ENCODE results near the gene BAHD1.

The BAHD1 gene

DNA sequence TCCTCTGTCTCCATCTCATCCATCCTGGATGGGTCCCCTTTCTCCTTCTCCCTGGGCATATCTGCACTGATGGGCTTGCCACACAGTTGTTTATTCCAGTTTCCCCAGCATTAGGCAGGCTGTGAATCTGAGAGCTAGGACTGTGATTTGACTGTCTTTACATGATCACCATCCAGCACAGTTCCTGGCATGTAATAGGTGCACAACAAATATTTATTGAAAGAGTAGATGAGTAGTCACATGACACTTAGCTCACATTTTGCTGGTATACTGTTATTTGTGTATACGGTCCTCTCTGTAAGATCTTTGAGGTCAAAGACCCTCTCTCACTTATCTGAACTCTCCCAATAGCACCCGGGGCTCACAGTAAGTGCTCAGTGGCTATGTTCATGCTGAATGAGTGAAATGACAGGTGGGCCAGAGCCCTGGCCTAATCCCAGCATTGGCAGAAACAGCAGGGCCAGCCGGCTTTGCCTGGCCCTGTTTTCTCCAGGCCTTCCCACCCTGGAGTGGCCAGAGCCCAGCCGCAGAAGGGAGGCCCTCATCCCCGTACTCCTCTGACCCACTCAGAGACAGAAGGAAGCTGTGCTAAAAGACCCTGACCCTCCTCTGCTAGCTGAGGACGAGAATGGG, 16.2 kb upstream of the BAHD1 start:
- DNase-seq, result no peak

DNA sequence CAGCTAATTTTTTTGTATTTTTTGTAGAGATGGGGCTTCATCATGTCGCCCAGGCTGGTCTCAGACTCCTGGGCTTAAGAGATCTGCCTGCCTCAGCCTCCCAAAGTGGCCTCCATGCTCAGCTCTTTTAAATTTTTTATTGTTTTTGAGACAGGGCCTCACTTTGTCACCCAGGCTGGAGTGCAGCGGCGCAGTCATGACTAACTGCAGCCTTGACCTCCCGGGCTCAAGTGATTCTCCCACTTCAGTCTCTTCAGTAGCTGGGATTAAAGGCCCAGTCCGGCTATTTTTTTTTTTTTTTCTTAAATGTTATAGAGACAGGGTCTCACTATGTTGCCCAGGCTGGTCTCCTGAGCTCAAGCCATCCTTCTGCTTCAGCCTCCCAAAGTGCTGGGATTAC, 15.1 kb upstream of the BAHD1 start:
- no peak for DNase-seq

DNA sequence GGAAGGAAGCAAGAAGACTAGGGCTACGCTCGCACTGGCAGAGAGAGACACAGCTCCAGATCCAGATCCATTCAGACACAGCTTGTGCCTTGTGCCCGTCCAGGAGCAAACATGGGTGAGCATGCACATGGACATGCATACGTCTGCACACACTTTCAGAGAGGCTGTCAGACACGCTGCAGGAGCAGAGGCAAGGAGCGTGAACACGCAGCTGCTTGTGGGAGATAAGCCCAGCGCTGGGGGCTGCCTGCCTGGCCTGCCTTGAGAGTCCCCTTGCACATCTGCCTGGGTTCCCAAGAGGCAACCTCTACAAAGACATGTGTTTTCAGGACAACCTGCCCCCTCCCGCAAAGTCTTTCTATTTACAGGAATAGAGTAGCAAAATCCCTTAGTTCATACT, 13.6 kb upstream of the BAHD1 start:
- DNase-seq, result no peak

DNA sequence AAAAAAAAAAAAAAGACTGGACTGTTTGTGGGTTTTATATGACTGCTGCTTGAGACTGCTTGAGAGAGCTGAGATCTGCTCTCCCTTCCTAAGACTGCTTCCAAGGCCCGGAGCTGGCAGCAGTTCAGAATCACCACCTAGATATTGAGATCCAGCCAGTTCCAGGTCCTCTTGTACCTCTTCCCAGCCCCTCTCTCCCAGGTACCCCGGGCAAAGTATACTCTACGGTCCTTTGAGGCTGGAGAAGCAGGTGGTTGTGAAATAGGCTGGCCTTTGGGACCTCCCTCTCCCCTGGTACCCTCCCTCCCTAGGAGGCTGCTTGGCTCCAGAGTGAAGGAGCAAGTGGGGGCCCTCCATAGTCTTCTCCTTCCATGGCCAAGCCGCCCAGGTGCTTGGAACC, 12.6 kb upstream of the BAHD1 start:
- DNase-seq, result no peak

DNA sequence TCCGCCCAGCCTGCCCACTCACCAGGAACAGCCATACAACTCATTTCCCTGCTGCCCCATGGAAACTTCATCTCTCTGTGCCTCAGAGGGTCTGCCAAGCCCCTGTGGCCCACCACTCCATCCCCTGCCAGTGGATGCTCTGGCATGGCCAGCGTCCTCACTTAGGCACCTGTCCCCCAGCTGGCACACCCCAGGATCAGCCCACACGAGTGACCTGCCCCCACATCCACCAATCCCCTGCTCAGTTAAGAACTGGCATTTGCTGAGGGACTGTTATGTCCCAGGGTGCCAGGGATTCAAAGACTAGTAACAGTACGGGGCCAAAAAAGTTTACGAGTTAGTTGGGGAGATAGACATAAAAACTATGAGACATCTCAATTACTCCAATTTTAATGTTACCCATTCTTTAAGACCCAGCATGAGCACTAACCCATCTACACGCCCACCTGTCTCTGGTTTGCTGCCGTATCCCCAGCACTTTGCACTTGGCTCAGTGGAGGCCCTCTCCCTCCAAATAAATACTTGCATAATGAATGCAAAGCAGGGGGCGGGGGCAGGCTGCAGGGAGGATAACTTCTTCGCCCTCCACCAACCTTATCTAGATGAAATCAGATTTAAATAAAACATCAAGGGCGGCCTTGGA, 11.6 kb upstream of the BAHD1 start:
- DNase-seq, result no peak

DNA sequence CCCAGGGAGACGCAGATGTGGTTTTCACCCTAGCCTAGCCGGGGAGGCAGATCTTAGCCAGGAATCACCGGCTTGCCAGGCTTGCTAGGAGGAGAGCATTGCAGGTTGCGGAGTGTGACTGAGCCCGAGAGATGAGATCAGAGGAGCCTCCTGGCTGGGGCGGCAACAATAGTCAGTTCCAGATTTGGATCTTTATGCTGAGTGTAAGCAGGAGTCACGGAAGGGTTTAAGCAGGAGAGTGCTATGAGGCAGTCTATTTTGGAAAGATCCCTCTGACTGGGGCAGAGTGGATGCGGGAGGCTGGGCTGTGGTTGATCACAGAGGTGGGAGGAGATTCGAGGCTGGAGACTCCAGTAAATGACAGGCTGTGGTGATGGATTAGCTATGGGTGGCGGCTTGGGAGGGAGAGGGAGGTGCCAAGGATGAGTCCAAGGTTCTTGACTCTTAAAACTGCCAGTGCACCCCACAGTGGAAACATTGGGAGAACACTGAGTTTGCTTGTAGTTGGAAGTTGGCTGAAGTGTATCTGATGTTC, 10.4 kb upstream of the BAHD1 start:
- DNase-seq, result no peak

DNA sequence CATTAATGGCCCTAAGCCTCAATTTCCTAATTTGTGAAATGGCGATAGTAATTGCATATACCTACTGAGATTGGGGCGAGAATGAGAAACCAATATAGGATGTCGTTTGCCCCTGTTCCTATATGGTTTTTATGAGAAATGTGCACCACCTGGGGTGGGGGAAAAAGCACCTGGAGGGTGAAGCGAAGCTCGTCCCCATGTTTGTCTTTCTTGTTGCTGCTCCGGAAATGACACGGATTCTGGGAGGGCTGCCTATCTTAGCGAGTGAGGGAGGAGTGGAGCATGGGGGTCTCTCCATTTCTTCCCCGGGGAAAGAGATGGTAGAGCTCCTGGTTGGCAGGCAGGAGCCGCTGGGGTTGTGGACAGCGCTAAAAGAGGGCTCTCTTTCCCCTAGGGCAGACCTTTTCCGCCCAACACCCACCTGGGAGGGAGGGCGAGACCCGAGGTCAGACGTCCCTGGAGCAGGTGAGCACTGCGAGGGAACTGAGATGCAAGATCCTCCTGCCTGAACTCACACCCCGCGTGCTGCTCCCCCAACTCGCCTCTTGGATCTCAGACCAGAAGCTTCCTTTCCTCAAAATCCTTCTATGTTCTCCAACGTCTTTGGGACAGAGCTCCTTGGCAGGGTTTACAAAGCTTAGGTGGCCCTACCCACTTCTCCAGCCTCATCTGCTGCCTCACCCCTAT, 5.6 kb upstream of the BAHD1 start:
- no peak for DNase-seq

DNA sequence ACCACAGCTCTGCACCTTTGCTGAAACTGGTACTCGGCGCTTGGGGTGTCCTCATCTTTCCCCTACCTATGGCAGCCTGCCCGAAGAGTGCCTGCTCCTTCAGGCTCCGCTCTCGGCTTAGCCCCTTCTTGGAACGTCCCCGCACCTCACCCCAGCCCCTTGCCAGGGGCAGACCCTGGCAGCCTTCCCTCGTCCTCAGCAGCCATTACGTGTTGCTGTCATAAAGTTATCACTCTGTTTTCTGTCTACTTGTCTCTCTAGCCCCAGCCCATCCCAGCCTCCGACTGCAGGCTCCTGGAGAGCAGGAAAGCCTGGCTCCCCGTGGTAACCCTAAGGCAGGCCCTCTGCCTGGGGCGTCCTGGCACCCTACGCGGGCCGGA, 5.1 kb upstream of the BAHD1 start:
- DNase-seq, result no peak

DNA sequence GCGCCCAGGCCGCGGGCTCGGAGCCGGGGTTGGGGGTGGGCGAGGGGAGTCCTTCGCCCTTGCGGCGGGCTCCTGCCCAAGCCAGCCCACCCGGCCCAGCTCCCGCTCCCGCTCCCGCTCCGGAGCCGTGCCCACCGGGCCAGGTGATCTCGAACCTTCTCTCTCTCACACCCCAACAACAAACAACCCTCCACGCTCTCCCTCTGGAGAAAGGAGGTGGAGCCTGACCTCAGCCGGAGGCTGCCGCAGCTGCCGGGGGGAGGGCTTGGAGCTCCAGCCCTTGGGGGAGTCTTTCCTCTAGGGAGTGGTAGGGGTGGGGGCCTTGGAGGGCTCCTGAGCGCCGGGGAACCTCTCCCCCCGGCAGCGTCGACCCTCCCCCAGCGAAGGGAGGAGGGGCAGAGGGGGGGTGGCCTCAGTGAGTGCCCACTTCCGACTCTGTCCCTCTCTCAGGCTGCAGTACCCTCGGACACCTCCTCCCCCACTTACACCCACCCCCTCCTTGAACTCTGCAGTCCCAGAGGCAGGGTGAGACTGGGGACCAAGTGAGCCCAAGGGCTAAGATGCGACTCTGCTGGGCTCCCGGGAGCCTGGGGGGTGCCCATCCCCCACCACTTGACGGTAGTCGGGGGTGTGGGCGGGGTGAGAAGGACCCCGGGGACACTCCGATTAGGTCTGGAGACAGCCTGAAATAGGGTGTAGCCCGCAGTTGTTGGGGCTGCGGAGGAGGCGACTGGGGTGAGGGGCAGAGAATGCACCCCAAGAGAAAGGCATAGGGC, 4.4 kb upstream of the BAHD1 start:
- no peak for DNase-seq

DNA sequence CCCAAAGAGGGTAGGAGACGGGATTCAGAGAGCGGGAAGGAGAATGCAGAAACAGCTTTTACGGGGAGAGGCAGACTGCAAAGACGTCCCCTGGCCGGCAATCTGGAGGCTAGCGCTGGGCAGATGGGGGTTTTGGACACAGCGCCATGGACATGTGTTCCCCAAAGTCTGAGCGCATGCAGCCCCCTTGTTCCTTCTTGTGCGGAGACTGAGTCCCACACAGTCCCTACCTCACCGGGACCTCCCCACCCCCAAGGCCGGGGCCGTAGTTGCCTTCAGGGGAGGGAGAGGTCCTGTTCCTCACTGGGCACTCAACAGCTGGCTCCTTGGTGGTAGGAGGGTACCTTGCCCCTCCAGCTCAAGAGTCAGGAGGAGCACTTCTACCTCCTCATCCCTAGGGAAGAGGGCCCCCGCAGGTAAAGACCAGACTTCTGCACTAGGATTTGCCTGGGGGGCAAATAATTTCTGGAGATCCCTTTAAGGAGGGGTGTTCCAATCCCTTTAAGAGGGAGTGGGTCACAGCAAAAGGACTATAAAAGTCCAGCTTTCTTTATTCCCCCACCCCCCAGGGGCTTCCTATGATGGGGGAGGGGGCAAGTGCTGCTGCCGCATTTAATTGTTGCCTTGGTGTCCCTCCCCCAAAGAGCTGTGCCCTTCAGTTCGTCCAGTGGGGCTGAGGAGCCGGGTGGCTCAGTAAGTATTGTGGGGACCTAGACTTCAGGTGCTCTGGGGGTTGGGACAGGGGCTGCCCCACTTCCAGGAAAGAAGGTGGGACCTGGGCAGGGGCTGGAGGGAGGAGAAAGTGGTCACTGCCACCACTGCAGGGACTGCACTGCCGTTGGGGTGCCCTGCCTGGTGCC, 3.6 kb upstream of the BAHD1 start:
- no peak for DNase-seq

DNA sequence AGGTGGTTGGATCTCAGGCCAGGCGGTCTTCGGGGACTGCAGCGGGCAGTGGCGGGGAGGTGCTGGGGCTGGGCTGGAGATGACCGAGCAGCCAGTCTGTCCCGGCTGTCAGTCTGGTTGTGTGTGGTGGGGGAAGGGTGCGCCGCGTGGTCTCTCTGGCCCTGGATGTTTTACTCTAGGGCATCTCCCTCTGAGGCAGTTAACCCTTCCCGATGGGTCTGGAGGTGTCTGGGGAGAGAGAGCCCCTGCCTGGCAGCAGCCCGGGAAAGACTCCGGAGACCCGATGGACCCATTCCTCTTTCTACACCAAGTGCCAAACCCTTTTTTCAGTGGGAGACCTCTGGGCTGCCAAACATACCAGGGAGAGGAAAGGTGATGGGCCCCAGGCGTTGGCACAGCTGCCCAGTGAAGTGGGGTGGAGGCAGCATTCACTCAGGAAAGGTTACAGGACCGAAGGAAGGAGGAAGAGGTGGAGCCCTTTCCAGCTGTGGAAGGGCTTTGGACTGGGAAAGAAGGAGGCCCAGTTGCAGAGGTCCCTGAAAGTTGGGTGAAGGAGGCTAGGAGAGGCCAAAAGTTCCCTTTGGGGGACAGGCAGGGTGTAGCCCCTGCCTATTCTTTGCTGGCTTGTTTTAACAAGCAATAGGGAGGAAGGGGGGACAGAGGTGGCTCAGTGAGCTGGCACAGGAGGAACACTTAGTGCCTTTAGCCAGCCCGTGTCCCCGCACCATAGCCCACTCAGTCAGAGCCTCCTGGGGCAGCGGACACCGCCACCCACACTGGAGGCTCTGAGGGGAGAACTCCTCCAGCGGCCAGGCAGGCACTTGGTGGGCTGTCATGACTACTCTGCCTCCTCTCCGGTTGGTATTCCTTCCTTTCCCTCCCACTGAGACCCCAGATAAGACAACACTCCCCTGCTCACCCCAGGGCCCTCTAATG, 2.7 kb upstream of the BAHD1 start:
- no peak for DNase-seq

DNA sequence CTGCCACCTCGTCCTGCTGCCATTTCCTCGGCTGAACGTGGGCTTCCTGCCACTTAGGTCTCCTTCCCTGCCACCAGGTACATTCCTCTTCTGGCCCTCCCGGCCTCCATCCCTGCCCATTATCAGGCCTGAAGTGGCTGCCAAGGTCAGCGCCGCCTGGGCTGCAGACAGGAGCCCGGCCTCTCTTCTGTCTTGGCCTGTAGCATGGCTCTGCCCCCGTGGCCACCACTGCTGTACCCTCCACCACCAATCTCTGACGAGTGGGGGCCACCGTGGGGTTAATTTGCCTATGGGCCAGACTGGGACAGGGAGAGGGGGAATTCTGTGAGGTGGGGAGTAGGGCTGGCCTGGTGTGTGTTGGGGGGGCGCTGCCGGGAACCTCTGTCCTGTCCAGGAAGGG, 2.0 kb upstream of the BAHD1 start:
- no peak for DNase-seq

DNA sequence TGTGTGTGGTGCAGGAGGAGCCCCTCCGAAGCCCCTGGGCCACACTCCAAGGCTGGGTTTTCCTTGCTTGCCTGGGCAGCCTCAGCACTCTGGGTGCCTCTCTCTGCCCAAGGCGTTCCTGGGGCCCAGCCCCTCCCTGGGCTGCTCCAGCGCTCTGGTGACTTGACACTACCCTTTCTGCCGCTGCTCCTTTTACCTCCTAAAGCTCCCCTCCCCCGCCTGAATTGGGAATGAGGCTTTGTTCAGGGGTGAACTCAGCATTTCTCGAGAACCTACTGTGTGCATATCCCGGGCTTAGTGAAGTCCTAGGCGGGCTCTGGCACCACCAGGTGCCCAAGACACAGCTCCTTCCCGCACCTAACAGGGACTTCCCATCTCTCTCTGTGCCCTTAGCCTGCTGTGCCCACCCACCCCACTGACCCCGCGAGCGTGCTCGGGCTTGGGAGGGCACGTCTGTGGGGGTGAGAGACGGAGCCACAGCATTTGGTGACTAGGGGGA, 1.2 kb upstream of the BAHD1 start:
- DNase-seq, result no peak

DNA sequence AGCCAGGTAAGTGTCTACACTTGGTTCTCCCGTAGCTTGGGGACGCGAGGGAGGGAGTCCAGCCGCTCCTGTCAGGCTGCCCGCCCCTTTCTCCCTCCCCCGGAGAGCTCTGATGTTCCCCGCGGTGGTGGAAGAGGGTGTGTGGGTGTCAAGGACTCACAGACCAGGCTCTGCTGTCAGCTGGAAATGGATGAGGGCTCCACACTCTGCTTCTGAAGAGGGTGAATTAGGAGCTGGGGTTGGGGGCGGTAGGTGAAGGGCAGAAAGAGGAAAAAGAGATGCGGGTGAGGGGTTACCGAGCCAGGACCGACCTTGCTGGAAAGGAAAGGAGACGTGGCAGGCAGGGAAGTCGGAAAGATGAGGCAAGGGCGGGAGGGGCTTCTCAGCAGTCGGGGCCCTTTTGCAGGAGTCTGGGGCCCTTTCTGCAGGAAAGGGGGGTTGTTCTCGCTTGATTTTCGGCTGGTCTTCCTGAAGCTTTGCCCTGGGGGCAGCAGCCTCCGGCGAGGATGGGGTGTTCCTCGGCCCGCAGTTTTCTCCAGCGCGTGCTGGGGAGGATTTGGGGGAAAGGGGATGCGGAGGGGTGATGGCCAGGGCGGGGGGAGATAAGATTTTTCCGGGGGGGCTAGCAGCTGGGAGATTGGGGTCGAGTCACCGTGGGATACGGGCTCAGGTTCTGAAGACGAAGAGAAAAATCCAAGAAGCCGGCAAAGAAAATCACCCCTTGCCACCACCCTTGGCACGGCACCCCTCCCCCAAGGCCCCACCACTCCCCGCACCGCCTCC, 602 bp upstream of the BAHD1 start:
- peak; percentile 63 for DNase-seq

DNA sequence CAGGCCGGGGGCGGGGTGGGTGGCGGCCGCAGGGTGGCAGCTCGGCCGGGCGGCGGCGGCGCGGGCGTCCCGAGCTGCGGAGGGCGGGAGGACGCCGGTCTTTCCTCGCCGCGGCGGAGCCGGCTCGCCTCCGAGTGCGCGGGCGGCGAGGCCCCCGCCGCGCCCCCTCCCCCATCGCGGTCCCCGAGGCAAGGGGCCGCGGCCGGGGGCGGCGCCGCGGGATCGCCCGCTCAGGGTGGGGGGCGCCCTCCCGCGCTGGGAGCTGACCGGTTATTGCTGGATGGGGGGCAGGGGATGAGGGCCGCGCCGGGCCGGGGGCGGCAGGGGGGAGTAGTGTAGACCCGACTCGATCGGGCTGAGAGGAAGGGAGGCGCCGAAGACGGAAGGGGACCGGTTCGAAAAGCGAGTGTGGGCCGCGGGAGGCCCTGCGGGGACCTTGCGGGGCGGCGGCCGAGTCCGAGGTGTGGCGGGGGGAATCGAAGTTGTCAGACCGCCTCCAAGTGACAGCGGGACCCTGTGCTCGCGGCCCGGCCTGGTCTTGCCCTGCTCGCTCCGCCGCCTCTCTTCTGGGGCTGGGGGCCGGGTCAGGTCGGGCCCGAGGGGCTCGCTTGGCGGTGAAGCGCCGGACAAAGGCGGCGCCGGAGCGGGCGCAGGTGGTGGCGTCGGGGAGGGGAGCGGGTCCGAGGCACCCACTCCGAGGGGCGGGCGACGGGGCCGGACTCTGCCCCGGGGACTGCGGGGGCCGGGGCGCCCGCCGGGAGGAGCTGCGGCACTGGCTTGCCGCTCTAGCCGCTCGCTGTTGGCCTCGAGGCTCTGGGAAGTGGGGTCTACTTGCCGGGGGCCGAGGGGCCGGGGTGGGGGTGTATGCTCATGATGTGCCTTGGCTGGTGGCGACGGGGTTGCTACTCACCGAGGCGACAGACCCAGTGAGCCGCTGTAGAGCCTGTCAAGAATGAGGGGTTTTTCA, 1.1 kb downstream of the BAHD1 start:
- DNase-seq, result no peak

DNA sequence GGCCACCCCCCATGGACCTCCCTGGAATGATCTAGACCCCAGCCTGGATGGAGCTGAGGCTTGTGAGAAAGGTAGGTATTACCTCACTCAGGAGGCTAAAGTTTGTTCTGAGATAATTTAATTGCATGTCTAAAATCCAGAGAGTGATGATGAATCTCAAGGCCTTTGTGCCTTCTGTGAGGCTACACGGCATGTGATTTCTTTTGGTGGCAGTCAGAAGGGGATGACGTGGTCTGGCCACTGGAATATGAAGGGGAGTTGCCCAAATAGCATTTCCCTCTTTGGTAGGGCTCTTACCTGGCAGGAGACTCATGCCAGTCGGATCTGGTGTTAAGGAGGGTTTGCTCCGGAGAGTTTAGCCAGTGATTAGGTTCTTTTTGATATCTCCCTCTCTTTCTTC, 2.5 kb downstream of the BAHD1 start:
- no peak for DNase-seq

DNA sequence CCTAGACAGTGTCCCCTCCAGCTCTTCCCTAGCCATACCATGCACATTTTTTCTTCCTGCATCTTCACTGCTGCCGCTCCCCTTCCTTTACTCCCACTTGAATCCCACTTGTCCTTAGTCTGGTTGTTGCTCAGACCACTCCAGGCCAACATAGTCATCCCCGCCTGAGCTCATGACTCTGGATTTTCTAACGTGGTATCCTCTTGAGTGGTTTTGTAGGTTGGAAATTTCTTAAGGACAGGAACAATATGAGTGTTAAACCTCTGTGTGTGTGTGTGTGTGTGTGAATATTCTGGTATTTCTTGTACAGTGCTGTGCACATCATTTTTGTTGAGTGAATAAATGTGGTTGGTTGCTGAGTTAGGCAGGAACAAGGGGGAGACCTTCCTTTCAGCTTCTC, 3.1 kb downstream of the BAHD1 start:
- DNase-seq, result no peak

DNA sequence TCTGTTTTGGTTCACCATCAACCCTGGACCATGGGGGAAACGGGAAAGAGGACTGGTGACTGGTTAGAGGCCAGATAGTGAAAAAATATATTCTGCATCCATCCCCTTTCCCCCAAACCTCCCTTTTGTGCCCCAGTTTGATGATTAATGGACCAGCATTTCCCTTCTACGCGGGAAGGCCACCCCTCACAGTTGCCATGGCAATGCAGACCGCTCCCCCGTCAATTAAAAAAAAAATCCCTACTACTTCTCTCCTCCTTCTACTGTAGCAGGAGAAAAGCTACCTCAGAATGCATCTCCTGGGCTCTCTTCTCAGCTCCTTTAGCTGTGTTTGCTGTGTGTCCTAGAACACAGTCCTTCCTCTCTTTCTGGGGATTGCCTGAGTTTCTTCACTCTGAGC, 4.0 kb downstream of the BAHD1 start:
- DNase-seq, result no peak

DNA sequence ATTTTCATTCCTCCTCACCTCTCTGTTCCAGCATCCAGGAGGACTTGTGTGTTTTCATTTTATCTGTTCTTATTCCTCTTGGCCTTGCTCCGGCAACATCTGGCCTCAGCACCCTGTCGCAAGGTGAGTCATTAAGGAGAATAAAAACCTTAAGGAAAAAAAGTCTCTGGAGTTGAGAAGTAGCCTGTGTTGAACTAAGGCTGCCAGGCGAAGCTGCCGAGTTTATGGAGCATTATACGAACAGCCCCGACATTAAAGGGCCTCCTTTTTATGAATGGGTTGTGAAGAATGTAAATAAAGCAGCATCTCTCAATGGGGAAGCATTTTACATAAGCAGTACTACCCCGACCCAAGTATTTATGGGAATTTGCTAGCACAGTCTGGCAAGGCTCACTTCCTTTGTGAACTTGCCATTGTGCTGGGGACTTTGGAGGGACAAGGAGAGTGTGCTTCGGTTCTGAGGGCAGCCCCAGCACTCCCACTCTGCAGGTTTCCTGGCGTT, 4.7 kb downstream of the BAHD1 start:
- DNase-seq, result no peak

Measured in right forelimb (tissue), 1 donor.